ENCODE measurements around the gene KCNH6.

DNA sequence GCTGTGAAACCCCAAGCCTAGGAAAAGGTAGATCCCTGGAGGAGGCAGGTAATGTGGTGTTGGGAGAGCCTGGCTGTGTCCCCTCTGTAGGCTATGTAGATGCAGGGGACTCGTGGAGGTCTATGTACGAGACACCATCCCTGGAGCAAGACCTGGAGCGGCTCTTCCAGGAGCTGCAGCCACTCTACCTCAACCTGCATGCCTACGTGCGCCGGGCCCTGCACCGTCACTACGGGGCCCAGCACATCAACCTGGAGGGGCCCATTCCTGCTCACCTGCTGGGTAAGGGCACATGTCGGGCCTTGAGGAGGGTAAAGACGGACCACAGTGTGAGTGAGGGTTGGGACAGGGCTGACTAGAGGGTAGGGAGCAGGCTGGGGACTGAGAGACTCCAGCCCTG, 34.3 kb upstream of the KCNH6 start:
- TF ChIP-seq SCRT2 (tag by site-specific recombination; IDR thresholded peaks at IDR 0.05) (no peak), CTCF (tag by site-specific recombination; IDR thresholded peaks at IDR 0.05) (no peak), ZNF140 (tag by site-specific recombination; IDR thresholded peaks at IDR 0.05) (no peak), ZFP3 (tag by site-specific recombination; IDR thresholded peaks at IDR 0.05; ENCODE audit: low read depth) (no peak)
